SK-N-MC (cell line): ENCODE data around the gene XKR7.

ENCODE experiments used
- EZH2 ChIP-seq: fragments of 200-600 bp; sonication (generic); IDR thresholded peaks from one replicate; pipeline ENCODE4 v1.6.1; 2017; ENCODE audit warnings: antibody characterized with exemption
- FOXP2 ChIP-seq: optimal IDR thresholded peaks from 2 replicates; pipeline ENCODE3; 2011; ENCODE audit warnings: mild to moderate bottlenecking, moderate library complexity; ENCODE audit not compliant: insufficient read depth; ENCODE audit errors: extremely low read length, control extremely low read depth
- POLR2AphosphoS5 ChIP-seq: IDR thresholded peaks from 2 replicates; pipeline ENCODE4 v1.6.1; 2012; ENCODE audit warnings: mild to moderate bottlenecking, low read depth, low read length, borderline replicate concordance

- TF ChIP-seq POLR2AphosphoS5 (no peak), FOXP2 (no peak), EZH2 (no peak)
These were observed 43.4 kb upstream of the XKR7 start for GRCh38 chr20:31924561-31924960.
